NCI-H345 treated with DMSO at 0.1 percent for 48 hours (cell line): ENCODE data around the gene GRM5.

Experiments used
- DNase-seq: peaks from one replicate; lab custom pipeline; 2025; ENCODE audit not compliant: unreplicated experiment; lab: John Stamatoyannopoulos, UW

The GRM5 gene

DNA sequence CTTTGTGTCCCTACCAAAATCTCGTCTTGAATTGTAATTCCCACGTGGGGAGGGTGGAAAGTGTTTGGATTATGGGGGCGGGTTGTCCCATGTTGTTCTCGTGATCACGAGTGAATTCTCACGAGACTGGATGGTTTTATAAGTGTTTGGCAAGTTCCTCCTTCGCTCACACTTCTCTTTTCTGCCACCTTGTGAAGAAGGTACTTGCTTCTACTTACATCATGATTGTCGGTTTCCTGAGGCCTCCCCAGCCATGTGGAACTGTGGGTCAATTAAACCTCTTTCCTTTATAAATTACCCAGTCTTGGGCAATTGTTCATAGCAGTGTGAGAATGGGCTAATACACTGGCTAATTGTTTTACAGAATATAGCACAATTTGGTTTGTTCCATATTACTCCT lies 326.3 kb downstream of the GRM5 start:
- no peak for DNase-seq

DNA sequence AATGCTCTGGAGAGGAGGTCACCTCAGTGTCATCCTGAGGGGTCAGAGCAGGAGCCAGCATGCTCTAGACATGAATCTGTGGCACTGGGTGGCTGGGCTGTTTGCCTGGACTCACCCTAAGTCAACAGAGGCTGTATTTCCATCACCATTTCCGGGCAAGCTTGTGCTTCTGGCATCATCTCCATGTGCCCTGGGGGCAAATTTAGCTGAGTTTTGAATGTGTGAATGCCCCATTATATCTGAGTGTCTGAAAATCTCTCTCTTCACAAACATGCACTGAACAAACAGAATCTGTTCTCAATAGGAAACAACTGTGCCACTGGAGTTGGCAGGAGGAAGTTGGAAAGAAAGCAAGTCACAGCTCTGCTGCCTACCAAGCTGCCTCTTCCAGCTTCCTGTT lies 356.2 kb downstream of the GRM5 start:
- DNase-seq: no peak

DNA sequence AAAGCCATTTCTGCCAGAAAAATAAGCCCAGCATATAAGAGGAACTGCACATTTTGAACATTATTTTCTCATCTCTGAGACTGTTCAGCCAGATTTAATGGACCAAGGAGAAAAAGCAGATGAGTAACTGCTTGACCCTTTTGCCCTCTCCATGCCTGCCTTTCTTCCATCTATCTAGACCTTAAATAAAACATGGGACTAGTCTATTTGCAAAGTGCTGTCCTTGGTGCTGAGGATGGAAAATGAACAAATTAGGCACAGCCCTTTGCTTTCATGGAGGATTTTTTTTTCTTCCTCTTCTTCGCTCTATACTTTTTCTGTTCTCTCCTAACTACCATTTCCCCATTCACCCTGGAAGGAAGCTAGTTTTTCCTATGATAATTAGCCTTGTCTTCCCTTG lies 361.3 kb downstream of the GRM5 start:
- DNase-seq: no peak

DNA sequence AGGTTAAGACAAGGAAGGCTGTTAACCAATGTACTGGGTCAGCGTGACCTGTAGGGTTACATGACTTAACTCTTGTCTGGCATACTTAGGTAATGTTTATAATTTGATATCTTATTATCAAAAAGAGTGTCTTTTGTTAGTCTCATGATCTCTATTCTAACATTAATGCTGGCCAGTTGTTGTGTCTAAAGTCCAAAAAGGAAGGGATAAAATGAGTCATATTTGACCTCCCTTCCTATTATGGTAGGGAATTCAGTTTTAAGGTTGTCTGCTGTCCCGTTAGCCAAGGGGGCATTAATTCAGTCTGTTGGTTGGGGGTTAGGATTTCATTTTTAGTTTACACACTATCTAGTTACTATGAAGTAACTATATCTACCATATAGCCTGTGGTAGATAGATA lies 364.0 kb downstream of the GRM5 start:
- DNase-seq: no peak

DNA sequence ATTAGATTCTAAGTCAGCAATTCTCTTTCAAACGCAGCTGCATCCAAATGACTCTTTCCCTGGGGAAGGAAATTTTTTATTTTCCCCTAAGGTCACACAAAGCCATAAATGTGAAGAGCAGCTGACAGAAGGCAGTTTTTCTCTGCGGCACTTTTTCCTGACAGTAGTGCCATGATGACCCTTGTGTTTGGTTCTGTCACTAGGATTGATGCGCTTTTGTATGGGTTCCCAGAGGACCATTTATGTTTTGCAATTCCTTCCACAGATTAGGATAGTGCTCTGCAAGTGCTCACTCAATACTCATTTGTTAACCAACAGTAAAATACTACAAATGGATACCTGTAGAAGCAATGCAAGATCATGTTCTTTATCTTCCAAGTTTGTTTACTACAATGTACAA lies 368.6 kb downstream of the GRM5 start:
- DNase-seq: no peak

DNA sequence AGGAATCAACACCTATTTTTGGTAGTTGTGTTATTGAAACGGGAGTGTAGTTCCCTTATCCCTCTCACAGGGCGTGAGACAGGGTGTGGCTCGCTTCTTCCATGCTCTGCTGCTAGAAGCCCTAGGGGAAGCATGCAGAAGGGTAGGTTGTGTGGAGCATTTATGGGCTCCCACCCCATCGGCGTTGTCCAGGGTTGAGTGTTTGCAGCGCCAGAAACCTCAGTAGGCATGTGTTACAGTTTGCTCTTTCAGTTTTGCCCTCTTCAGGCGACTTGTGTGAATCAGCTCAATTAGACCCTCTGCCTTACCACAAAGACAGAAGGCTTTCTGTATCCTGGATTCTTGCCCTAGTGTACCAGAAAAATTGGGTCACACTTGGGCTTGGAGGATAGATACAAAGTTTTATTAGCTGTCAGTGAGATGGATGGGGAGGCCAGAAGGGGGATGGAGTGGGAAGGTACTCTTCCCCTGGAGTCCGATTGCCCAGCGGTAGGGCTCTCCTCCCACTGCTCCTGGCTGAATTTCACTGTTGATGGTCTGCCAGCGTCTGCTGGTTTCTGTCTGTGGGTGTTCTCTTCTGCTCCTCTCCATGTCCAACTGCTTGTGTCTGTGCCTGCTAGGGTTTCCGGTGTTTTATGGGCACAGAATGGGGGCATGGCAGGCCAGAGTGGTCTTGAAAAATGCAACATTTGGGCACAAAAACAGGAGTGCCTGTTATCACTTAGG lies 369.9 kb downstream of the GRM5 start:
- no peak for DNase-seq

DNA sequence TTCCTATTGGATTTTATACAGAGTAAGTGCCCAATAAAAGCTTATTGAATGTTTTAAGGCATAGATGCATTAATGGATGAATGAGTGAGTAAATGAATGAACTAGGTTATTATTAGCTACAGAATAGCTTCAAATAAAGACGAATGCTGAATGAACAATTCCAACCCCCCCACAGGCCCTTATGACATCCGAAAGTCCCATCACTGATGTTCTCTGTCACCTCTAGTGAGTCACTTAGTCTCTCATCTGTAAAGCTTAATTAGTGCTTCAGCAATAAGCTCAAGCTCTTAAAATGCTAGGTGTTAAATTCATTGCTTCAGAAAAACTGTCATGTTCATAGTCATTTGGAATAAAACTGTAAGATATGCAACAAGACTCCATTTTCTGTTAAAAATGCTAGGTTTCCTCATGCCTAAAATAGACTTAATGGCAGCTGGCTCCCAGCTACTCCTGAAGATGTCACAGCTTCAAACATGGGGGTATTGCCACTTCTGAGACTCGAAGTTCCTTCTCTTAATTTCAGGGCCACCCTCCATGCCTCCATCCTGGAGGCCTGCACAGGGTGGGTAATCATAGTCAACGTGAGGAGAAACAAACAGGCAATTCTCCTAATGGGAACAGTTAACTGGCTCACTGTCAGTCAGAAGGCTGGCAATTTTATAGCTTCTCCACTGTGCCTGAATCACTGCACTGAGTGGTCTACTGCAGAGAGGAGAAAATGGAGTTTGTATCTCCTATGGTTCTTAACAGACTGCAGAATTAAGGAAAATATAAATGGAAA lies 373.3 kb downstream of the GRM5 start:
- DNase-seq: no peak

DNA sequence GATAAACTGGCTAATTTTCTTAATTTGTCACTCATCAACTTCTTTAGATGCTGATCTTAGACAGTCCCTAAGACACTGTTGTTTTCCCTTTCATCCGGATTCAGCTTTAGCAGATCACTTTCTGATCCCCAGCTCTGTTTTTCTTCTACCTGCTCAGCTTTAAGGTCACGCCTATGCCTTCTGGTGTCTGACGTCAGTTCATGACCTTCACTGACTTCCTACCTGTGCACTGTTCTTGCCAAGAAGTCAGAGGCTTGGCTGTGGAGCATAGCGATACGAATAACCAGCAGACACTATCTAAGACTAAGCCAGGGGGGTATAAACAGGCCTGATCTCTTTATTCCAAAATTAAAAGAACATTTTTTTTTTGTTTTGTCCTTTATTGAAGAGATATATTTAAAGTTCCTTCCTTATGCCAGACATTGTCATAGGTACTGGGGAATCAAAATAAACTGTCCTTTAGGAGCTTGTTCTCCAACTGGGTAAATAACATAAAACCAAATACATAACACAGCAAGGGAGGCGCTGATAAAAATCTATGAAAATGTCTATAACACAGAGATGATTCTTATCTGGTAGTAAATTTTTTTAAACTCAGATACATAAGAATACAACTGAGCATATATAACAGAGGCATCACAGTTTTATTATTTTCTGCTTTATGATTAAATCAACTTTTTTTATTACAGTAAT lies 376.1 kb downstream of the GRM5 start:
- no peak for DNase-seq

DNA sequence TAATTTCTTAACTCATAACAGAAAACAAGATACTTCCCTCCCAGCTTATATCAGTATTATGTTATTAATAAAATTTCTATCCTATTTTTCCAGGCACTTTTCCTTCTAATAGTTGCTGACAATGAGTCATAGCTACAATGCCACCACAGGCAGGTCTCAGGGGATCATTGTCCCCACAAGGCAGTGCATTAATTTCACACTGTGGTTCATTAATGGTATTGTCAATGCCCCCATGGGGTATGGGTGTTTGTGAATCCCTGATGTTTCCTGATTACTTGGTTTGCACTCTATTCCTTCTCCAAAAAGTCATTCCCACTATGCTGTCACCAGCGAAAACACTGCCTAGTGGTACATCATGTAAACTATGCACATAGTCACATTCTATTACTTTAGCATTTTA lies 382.8 kb downstream of the GRM5 start:
- no peak for DNase-seq

DNA sequence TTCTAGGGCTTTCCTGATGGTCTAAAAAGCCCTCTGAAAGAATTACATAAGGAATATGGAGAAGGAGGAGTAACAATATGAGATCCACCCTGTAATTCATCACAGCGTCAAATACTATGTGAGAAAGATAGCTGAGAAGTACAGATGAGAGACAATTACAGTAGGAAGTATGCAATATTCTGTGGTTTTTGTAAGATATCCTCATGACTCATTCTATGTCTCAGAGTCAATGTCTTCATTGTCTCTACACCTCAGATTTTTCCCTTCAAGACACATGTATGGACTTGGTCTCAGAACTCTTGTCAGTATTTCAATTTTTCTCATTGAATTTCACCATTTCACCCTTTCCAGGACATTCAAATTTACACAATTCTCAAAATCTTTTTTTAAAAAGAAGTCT lies 385.0 kb downstream of the GRM5 start:
- no peak for DNase-seq

DNA sequence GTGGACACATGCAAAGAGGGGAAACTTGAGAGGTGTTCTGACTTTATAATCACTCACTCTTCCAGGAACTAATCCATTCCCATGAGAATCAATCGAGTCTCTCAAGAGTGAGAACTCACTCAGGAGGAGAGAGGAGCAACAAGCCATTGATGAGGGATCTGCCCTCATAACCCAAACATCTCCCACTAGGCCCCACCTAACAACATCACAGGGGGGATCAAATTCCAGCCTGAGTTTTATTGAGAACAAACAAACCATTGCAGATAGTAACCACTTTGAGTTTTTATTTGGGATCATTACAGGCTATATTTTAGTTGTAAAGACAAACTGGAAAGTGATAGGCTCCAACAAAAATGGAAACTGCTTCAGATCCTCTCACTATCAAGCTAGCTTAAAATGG lies 399.4 kb downstream of the GRM5 start:
- DNase-seq: no peak

DNA sequence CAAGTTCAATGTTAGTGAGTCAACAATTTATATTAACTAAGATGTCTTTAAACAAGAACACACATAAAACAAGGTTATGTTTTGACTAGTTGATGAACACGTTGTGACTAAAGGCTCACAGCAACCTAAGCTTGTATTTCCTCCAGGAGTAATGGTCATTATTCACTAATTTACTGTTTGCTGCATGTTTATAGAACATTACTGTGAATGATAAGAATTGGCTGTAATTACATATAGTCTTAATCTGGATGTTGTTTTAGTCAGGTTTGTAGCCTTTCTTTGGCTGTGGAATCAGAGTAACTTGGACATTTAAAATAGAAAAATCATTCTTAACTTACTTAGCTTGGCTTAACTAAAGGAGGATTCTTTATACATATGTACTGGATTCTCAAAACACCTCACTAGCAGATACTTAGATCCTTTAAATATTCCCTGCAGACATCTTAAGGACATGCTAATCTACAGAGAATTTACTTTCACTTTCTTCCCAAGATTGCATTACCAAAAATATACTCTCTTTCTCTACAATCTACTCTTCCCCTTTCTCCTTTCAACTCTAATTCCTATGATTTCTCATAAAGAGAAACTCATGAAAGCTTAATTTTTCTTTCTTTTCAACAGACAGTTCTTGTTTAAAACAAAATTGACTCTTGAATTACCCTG lies 408.6 kb downstream of the GRM5 start:
- no peak for DNase-seq

DNA sequence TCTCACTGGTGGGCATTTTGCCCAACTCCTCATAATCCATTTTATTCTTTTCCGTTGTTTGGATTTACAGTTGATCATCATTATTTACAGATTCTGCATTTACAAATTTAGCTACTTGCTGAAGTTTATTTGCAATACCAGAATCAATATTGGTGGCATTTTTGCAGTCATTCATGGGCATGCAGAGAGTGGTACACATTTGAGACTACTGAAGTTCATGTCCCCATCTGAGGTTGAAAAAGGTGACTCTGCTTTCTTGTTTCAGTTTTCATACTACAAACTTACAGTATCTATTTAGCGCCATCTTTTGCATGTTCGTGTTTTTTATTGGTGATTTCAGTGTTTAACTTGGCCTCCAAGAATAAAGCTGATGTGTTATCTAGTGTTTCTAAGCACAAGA lies 409.5 kb downstream of the GRM5 start:
- DNase-seq: no peak

DNA sequence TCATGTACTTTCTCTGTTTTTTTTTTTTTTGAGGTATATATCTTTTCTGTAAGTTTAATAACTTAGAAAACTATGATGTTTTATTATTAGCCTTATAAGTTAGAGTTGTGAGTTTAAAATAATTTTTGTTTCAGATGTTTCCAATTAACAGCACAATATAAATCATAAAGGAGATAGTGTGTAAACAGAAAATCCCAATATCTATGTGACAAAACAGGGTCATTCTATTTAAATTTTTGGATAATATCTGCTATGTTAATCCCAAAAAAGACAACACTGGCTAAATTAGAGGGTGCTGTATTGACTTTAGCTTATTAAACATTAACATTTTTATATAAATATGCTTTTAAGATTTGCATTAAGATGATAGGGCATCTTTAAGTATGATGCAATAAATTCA lies 410.1 kb downstream of the GRM5 start:
- DNase-seq: no peak

DNA sequence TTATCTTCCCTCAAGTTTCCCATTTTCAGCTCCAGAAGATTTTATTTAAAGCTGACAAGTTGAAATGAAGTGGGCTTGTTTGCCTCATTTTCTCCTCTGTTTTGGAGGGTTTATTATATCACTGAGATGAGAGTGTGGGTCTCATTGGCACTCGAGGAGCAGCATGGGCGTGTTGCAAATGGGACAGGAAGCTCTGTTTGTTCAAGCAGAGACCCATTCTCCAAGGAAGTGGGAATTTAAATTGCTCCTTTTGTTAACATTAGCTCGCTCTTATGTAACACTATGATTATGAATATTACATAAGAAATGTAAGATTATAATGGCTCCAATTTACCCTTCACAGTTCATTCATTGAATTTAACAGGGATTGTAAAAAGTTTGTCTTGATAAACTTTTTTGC lies 410.6 kb downstream of the GRM5 start:
- DNase-seq: no peak

DNA sequence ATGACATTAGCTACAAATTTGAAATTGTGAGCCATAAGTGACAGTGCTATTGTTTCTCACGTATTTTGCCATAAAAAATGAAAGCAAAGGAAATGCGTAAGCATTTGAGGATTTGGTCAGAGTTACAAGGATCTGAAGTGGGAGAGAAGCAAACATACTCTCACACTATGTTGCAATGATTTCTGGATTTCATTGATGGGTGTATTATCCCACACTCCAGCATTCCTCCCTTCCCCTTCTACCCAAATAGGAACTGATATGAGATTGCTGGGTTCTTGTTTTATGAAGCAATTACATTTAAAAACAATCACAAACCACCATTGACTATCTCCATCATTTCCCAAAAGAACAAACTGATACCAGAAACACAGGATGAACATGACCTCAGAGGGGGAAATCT lies 414.2 kb downstream of the GRM5 start:
- DNase-seq: no peak

DNA sequence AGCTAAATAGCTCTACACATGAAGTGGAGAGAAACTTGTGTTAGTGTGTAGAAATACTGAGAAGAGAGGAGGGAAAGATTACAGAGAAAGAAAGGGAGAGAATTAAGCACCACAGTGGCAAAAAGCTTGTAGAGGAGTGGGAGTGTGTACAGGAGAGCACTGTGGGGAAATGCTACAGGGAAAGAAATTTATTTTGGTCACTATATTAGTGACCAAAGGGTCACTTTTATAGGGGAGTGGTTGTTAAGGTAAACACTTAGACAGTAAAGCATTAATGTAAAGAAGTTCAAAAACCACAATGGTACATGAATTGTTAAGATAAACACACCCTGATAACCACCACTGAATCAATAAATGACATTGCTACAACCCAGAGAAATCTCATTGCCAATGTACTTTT lies 421.1 kb downstream of the GRM5 start:
- no peak for DNase-seq

DNA sequence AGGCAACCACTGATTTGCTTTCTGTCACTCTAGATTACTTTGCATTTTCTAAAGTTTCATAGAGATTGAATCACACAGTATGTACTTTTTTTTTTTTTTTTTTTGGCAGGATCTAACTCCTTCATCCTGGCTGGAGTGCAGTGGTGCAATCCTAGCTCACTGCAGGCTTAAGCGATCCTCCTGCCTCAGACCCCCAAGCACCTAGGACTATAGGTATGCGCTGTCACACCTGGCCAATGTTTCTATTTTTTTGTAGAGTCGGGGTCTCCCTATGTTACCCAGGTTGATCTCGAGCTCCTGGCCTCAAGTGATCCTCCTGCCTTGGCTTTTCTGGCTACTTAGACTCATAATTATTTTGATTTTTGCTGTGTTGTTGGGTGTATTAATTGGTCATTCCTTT lies 433.6 kb downstream of the GRM5 start:
- DNase-seq: no peak

DNA sequence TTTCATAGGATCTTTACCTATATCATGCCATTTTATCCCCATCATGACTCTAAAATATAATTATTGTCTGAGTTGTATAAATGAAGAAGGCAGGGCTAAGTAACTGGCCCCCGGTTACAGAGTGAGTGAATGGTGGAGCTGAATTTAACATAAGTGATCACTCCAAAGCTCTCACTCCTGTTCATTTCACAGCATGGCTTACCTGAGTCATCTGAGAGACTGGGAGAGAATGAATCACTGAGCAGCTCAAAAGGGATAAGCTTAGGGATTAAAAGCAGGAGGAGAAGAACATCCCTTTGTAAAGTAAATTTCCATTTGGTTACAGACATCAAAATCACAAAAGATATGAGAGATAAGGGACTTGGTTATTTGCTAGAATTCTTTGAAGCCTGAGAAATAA lies 434.3 kb downstream of the GRM5 start:
- DNase-seq: no peak

DNA sequence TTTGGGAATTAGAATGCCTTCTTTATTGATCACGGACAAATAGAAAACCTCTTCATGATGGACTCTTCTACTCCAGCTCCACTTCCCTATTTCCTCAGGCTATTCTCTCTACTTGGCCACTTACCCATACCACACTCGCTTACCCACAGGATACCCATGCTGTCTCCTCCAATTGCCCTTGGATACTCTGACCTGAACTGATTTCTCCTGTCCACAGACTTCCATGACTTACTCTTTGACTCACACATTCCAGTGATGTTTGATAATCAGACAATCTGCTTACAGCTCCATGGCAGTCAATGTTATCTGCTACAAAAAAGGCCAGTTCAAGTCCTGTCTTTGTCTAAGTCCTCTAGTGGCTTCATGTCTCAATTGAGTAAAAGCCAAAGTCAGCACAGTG lies 436.3 kb downstream of the GRM5 start:
- no peak for DNase-seq

DNA sequence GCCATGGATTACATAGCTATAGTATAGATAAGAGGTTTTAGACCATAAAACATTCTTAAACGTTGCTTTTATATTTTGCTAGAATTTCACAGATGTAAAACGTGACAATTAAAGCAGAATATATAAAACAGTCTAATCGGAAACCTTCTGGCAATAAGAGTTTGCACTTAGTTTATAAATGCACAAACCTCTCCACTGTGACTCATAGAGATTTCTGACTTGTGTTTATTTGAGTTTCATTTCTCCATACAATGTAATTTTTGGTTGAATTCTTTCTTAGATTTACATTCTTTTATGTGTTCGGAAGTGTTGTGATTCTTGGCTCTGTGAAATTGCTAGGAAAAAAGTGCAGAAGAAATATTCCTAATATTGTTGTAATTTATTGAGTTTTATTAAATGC lies 439.6 kb downstream of the GRM5 start:
- DNase-seq: no peak

DNA sequence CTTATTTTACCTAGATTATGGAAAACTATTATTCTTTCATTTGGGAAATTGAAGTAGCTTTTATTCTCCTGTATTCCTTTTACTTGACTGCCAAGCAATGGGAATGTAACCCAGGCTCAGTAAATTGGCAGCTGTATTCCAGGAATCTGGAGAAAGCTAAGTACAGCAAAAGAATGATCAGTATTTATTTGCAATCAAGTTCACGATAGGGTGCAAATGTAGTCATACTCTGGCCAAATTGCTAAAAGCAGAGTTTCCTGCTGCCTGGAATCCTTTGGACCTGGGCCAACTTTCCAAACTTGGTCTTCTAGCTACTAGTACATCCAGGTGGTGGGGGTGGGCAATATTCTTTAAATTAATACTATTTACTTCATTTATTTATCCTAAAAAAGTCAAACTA lies 442.3 kb downstream of the GRM5 start:
- DNase-seq: no peak
